Stimulated activated CD4-positive, alpha-beta T cell treated with anti-CD3 and anti-CD28 coated beads, Interleukin-4, amount 100 ng/mL, for 1 hour (primary cell): ENCODE data around the gene TM9SF4.
A peak's percentile ranks its signal among the peaks of the same experiment; 100 is the strongest.

Experiments
- DNase-seq: peaks from one replicate; pipeline ENCODE4 v3.0.0-alpha.2; 2020

Gene TM9SF4

DNA sequence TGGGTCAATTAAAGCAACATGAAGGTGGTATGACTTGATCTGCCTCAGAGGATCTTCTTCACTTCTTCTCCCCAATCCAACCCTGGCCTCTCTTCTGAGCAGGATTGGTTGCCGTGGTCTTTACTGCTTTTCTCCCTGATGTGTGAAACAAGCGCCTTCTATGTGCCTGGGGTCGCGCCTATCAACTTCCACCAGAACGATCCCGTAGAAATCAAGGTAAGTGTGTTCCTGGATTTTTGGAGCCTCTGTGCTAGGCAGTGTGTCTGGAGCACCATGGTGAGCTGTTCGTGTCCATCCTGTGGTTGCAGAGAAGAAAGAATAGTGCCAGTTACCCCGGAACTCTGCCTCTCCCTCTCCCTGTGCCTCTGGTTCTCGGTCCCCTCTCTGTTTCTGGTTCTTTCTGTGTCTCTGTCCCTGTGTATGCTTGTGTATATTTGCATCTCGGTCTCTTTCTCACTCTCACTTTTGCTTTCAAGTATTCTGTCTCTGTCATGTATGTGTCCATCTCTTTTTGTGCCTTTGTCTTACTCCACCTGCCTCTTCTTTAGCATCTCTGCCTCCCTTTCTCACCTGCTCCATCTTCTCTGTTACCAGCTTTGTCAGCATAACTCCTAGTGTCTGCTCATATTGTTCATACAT lies 23.5 kb downstream of the TM9SF4 start:
- no peak for DNase-seq

DNA sequence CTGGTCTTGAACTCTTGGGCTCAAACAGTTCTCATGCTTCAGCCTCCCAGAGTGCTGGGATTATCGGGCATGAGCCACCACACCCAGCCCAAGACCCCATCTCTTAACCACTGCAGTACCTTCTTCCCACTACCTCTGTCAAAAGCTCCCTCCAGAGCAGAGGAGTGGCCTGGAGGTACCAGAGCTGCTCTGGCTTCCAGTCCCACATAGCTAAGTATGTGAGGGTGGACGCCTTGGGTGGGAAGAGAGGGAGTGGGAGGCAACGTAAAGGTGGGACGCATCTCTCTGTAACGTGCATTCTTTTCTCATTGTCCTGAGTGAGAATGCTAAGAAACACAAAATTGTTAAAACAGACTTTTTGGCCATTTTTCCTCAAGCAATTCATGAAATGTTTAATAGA lies 24.5 kb downstream of the TM9SF4 start:
- no peak for DNase-seq

- no peak for DNase-seq
Observed at GRCh38 chr20:32135983-32136515, 26.5 kb downstream of the TM9SF4 start.

- no peak for DNase-seq
Observed at GRCh38 chr20:32138921-32139320, 29.4 kb downstream of the TM9SF4 start.

- DNase-seq, result no peak
Observed at GRCh38 chr20:32139947-32140346, 30.4 kb downstream of the TM9SF4 start.

DNA sequence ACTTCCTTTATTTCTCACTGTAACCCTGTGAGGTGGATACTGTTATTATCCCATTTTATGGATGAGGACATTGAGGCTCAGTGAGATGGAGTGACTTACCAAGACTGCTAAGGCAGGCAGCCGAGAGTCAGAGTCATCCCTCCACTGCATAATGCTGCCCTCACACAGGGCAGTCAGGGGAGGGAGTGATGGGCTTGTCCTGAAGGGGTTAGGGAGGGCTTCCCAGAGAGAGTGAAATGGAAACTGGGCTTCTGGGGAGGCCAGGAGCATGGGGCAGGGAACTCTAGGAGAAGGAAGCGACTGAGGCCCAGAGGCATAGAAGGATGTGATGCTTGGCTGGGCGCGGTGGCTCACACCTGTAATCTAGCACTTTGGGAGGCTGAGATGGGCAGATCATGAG lies 31.1 kb downstream of the TM9SF4 start:
- DNase-seq, result no peak

- no peak for DNase-seq
Observed at GRCh38 chr20:32141465-32141980, 32.0 kb downstream of the TM9SF4 start.

- no peak for DNase-seq
Observed at GRCh38 chr20:32142088-32142487, 32.6 kb downstream of the TM9SF4 start.

GRCh38 chr20:32142991-32143390 lies 33.5 kb downstream of the TM9SF4 start:
- DNase-seq, result no peak

DNA sequence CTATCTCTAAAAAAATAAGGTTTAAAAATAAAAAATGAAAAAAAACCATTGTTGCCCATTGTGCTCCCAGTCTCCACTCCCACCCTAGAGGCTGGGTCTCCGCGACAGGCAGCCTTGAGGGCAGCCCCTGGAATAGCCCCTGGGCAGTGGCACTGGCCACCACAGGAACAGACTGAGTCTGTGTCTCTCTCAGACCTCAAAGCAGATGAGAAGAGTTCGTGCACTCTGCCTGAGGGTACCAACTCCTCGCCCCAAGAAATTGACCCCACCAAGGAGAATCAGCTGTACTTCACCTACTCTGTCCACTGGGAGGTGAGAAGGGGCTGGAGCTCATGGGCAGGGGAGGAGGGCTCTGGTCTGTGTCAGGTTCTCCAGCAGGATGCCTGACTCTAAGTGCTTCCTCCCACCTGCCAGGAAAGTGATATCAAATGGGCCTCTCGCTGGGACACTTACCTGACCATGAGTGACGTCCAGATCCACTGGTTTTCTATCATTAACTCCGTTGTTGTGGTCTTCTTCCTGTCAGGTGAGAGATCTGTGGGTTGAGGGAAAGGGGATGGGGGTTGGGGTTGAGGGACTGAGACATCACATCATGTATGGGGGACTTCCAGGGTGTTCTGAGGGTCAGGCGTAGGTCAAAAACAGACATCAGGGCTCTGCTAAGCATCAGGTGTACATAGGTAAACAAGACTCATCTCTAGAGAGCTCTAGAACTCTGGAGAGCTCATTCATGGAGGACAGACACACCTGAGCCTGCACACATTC lies 35.6 kb downstream of the TM9SF4 start:
- DNase-seq, result no peak

GRCh38 chr20:32149566-32150170 lies 40.2 kb downstream of the TM9SF4 start:
- DNase-seq, result no peak

GRCh38 chr20:32150291-32150848 lies 40.9 kb downstream of the TM9SF4 start:
- DNase-seq, result no peak

GRCh38 chr20:32152421-32153155 lies 43.1 kb downstream of the TM9SF4 start:
- no peak for DNase-seq

DNA sequence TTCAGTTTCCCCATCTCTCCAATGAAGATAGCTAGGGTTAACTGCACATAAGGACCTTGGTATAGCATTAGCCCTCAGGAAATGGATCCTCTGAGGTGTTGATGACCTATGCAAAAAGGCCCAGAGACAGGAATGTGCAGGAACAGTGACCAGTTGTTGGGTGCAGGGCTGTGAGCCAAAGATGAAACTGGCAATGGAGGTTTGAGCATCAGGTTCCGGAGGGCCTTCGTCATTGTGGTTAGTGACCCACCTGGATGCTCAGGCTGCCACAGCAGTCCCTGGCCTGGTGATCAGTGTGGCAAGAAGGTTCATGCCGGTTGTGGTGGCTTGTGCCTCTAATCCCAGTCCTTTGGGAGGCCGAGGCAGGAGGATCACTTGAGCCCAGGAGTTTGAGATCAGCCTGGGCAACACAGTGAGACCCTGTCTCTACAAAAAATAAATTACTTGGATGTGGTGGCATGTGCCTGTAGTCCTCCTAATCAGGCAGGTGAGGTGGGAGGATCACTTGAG lies 43.7 kb downstream of the TM9SF4 start:
- DNase-seq, result no peak

DNA sequence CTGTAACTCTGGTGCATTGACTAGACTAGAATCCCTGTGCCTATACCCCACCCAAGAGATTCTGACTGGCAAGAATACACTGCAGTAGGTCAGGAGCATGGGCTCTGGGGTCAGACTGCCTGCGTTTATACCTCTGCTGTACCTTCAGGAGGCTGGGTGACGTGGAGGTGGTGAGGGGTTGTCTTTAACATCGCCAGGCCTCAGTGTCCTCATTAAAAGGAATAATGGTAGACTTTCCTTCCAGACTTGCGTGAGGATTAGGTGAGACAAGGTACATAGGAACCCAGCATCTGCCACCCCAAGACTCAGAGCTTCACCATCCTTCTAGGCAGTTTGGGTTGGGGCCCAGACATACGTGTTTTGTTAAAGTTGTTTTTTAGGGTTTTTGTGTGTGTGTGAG lies 44.3 kb downstream of the TM9SF4 start:
- DNase-seq, result no peak

DNA sequence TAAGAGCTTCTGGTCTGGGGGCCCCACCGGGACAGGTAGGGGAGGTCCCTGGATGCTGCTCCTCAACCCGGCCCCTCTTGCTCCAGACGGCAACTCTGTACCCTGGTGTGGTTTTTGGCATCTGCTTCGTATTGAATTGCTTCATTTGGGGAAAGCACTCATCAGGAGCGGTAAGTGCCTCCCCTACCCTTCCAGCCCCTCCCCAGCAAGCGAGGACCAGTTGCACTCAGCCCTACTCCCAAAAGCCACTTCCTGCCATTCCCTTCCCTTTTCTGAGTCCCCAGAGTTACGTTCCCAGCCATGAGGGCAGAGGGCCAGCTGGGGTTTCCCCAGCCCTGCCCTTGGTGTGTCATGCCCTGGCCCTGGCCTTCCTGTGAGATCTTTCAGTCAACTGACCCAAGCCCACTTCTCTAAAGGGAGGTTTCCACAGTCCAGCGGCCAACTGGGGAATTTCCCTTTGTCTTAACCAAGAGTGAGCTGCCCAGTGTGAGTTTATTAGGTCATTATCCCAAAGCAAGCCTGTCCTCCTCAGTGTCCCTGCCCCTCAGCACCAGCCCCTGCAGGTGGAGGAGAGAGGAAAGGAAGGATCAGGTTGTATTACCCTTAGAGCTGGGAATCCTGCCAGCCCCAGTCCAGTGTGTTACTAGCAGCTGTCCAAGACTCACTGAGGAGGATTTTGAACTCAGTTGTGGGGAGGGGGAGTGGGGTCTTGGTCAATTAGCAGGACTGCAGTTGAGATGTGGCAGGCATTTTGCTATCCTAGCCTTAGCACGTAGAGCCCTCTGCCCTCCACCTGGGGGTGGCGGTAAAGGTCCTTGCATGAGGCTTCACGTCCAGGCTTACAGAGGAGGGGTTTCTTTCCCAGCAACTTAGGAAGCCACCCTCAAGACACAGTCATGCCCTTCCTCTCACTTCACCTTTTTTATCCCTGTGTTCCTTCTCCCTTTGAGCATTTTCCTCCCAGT lies 45.8 kb downstream of the TM9SF4 start:
- peak; percentile 37 for DNase-seq

GRCh38 chr20:32157611-32158010 lies 48.1 kb downstream of the TM9SF4 start:
- DNase-seq, result no peak

- DNase-seq, result no peak
Observed at GRCh38 chr20:32158351-32158750, 48.8 kb downstream of the TM9SF4 start.

- no peak for DNase-seq
Observed at GRCh38 chr20:32158943-32159660, 49.6 kb downstream of the TM9SF4 start.

GRCh38 chr20:32159766-32160221 lies 50.3 kb downstream of the TM9SF4 start:
- DNase-seq, result no peak
